ENCODE data around the gene DRC7. TPM values are rescaled to one million over a fixed set of nuclear protein-coding genes. Genes with fewer than 3 reads are reported as not detected.

The DRC7 gene
- total and polyA plus RNA-seq, 2 experiments from 2014 or later: not detected

- H3F3A ChIP-seq (ENCODE audit: insufficient read depth): no peaks in the 10 kb centered on the region
- no peaks in the 10 kb centered on the region for H4K20me1 ChIP-seq (ENCODE audit: insufficient read depth)
- H3K9me2 ChIP-seq (ENCODE audit: insufficient read depth): no peaks in the 10 kb centered on the region
- no peak overlapping the region for H3K4me2 ChIP-seq (ENCODE audit: unreplicated experiment)
- H3K4me3 ChIP-seq: no peak overlapping the region
- in situ Hi-C loops (cut with MboI): no loop called here
- no peak overlapping the region for H2AFZ ChIP-seq
- WGBS, 2 experiments (ENCODE audit: low coverage in 1 of 2, low lambda C conversion rate in 2 of 2, missing lambda C conversion rate in 2 of 2): 92% methylated on average over 26 of the region's 26 CpGs
- H3K9me3 ChIP-seq (ENCODE audit: low read depth): no peaks in the 10 kb centered on the region
- no peak overlapping the region for H3K9ac ChIP-seq
- TF ChIP-seq EZH2 (IDR thresholded peaks at IDR 0.05; ENCODE audit: insufficient read depth, poor library complexity, severe bottlenecking) (no peak), EZH2phosphoT487 (IDR thresholded peaks at IDR 0.05; ENCODE audit: insufficient read depth, low read depth) (no peak)
- H3K79me2 ChIP-seq (ENCODE audit: insufficient read depth): no peaks in the 10 kb centered on the region
- H3K36me3 ChIP-seq (ENCODE audit: low read depth): no peaks in the 10 kb centered on the region
- no peaks in the 10 kb centered on the region for H3K27me3 ChIP-seq (replicated peaks; ENCODE audit: insufficient read depth)
- H3K4me1 ChIP-seq (ENCODE audit: insufficient read depth): no peaks in the 10 kb centered on the region
- no peak overlapping the region for H3K27ac ChIP-seq
- DNase-seq: no peak
Observed at GRCh38 chr16:57751539-57752202, 57.1 kb downstream of the DRC7 start.

- Histone ChIP-seq H3K9ac (no peak overlapping the region), H3K4me1 (ENCODE audit: insufficient read depth) (no peaks in the 10 kb centered on the region), H3K4me3 (no peak overlapping the region), H3F3A (ENCODE audit: insufficient read depth) (no peaks in the 10 kb centered on the region), H3K36me3 (ENCODE audit: low read depth) (no peaks in the 10 kb centered on the region), H2AFZ (no peak overlapping the region), H3K9me3 (ENCODE audit: low read depth) (no peaks in the 10 kb centered on the region), H3K9me2 (ENCODE audit: insufficient read depth) (no peaks in the 10 kb centered on the region), H3K27me3 (replicated peaks; ENCODE audit: insufficient read depth) (no peaks in the 10 kb centered on the region), H3K79me2 (ENCODE audit: insufficient read depth) (no peaks in the 10 kb centered on the region), H3K27ac (no peak overlapping the region), H3K4me2 (ENCODE audit: unreplicated experiment) (no peak overlapping the region), H4K20me1 (ENCODE audit: insufficient read depth) (no peaks in the 10 kb centered on the region)
- no peak for TF ChIP-seq EZH2phosphoT487 (IDR thresholded peaks at IDR 0.05; ENCODE audit: insufficient read depth, low read depth)
- TF ChIP-seq EZH2 (IDR thresholded peaks at IDR 0.05; ENCODE audit: insufficient read depth, poor library complexity, severe bottlenecking): no peak
- 85 to 87% methylated on average over 6 of the region's 6 CpGs for WGBS, 2 experiments (ENCODE audit: low coverage in 1 of 2, low lambda C conversion rate in 2 of 2, missing lambda C conversion rate in 2 of 2)
- in situ Hi-C loops (cut with MboI): no loop called here
- no peak for DNase-seq
Observed at GRCh38 chr16:57752203-57752580, 57.6 kb downstream of the DRC7 start.

- Histone ChIP-seq H3K9me2 (ENCODE audit: insufficient read depth) (no peaks in the 10 kb centered on the region), H3K36me3 (ENCODE audit: low read depth) (no peaks in the 10 kb centered on the region), H3K9me3 (ENCODE audit: low read depth) (no peaks in the 10 kb centered on the region), H2AFZ (no peak overlapping the region), H3K4me1 (ENCODE audit: insufficient read depth) (no peaks in the 10 kb centered on the region), H3K79me2 (ENCODE audit: insufficient read depth) (no peaks in the 10 kb centered on the region), H4K20me1 (ENCODE audit: insufficient read depth) (no peaks in the 10 kb centered on the region), H3K9ac (no peak overlapping the region), H3K4me2 (ENCODE audit: unreplicated experiment) (no peak overlapping the region), H3K4me3 (no peak overlapping the region), H3K27ac (no peak overlapping the region), H3F3A (ENCODE audit: insufficient read depth) (no peaks in the 10 kb centered on the region), H3K27me3 (replicated peaks; ENCODE audit: insufficient read depth) (no peaks in the 10 kb centered on the region)
- no peak for DNase-seq
- TF ChIP-seq EZH2 (IDR thresholded peaks at IDR 0.05; ENCODE audit: insufficient read depth, poor library complexity, severe bottlenecking) (no peak), EZH2phosphoT487 (IDR thresholded peaks at IDR 0.05; ENCODE audit: insufficient read depth, low read depth) (no peak)
- in situ Hi-C loops (cut with MboI): no loop called here
- whole genome bisulfite sequencing, 2 experiments (ENCODE audit: low coverage in 1 of 2, low lambda C conversion rate in 2 of 2, missing lambda C conversion rate in 2 of 2): 94 to 96% methylated on average over 38 to 44 of the region's 44 CpGs
Observed at GRCh38 chr16:57752581-57753447, 58.2 kb downstream of the DRC7 start.

DNA sequence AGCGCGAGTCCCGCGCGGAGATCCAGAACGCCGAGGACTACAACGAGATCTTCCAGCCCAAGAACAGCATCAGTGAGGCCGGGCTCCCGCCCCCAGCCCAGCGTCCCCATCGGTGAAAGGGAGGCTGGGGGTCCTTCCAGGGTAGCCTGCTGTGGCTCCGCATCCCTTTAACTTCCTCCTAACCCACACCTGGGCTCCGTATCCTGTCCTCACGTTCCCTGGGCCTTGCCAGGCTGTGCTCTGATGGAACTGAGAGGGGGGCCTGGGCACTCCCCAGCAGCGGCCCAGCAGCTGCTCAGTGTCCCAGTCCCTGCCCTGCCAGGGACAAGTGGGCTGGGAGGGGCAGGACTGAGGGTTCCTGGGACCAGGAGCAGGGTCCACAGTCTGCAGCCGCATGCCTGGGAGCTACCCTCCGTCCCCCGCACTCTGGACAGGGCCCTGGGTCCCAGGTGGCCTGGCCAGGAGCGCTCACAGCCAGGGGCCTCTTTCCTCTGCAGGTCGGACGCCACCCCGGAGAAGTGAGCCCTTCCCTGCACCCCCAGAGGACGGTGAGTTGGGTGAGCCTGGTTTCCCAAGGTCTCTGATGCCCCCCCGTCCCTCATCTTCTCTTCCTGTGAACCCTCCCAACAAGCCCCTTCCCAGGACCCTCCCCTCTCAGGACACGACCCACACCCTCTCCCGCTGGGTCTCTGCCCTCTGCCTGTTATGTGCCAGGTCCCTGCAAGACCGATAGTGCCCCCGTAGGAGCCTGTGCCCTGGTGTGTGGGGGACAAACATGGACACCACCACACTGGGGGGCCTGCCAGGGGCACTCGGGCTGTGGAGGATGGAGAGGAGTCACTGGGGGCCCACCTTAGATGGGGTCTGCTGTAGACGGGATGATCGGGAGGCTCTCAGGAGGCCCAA lies 59.1 kb downstream of the DRC7 start:
- Histone ChIP-seq H3K4me1 (ENCODE audit: insufficient read depth) (no peaks in the 10 kb centered on the region), H3K27ac (no peak overlapping the region), H3F3A (ENCODE audit: insufficient read depth) (no peaks in the 10 kb centered on the region), H3K36me3 (ENCODE audit: low read depth) (no peaks in the 10 kb centered on the region), H3K9me2 (ENCODE audit: insufficient read depth) (no peaks in the 10 kb centered on the region), H3K4me3 (no peak overlapping the region), H3K9me3 (ENCODE audit: low read depth) (no peaks in the 10 kb centered on the region), H2AFZ (no peak overlapping the region), H4K20me1 (ENCODE audit: insufficient read depth) (no peaks in the 10 kb centered on the region), H3K9ac (no peak overlapping the region), H3K27me3 (replicated peaks; ENCODE audit: insufficient read depth) (no peaks in the 10 kb centered on the region), H3K4me2 (ENCODE audit: unreplicated experiment) (no peak overlapping the region), H3K79me2 (ENCODE audit: insufficient read depth) (no peaks in the 10 kb centered on the region)
- in situ Hi-C loops (cut with MboI): no loop called here
- DNase-seq: no peak
- WGBS, 2 experiments (ENCODE audit: low coverage in 1 of 2, low lambda C conversion rate in 2 of 2, missing lambda C conversion rate in 2 of 2): 90 to 92% methylated on average over 29 to 32 of the region's 32 CpGs
- TF ChIP-seq EZH2phosphoT487 (IDR thresholded peaks at IDR 0.05; ENCODE audit: insufficient read depth, low read depth) (no peak), EZH2 (IDR thresholded peaks at IDR 0.05; ENCODE audit: insufficient read depth, poor library complexity, severe bottlenecking) (no peak)

All from GM23248 (cell line).